WTC11 (cell line): ENCODE measurements around the gene LDAH.
"Not testable (repeated sequence)": the region's sequence is repeated elsewhere in the genome, so short reads cannot be mapped to it uniquely, and the experiment has no call there.

Experiments
- EMX1 ChIP-seq: fragments of 250-450 bp; sonication (Bioruptor Pico); IDR thresholded peaks from 2 replicates; pipeline ENCODE4 v1.8.0; 2021; ENCODE audit warnings: mild to moderate bottlenecking
- GRHL2 ChIP-seq: fragments of 250-450 bp; sonication (Bioruptor Pico); IDR thresholded peaks from 2 replicates; pipeline ENCODE4 v1.8.0; 2022; ENCODE audit warnings: mild to moderate bottlenecking, moderate library complexity; ENCODE audit not compliant: insufficient replicate concordance, severe bottlenecking
- NR2C2 ChIP-seq: sonication (generic); formaldehyde crosslinking; IDR thresholded peaks from 2 replicates; pipeline ENCODE4 v1.8.0; 2022; ENCODE audit warnings: mild to moderate bottlenecking, missing genetic modification reagents
- SMAD3 ChIP-seq: sonication (generic); formaldehyde crosslinking; IDR thresholded peaks from 2 replicates; pipeline ENCODE4 v1.8.0; 2022; ENCODE audit warnings: missing genetic modification reagents, mild to moderate bottlenecking, borderline replicate concordance
- ZNF121 ChIP-seq: sonication (generic); formaldehyde crosslinking; IDR thresholded peaks from 2 replicates; pipeline ENCODE4 v1.8.0; 2023; ENCODE audit warnings: missing genetic modification reagents
- ZNF138 ChIP-seq: sonication (generic); formaldehyde crosslinking; conservative IDR thresholded peaks from 2 replicates; pipeline ENCODE4 v1.8.1; 2022; ENCODE audit warnings: mild to moderate bottlenecking, moderate library complexity, missing genetic modification reagents
- TF ChIP-seq, protein P1 (sequence below): fragments of 200-600 bp; IDR thresholded peaks from 2 replicates; pipeline ENCODE4 v1.8.0; 2022; ENCODE audit warnings: antibody characterized with exemption
- TF ChIP-seq, protein P2 (sequence below): sonication (generic); formaldehyde crosslinking; IDR thresholded peaks from 2 replicates; pipeline ENCODE4 v1.8.1; 2022; ENCODE audit warnings: low read depth, missing genetic modification reagents, borderline replicate concordance
- TF ChIP-seq, protein P3 (sequence below): sonication (generic); formaldehyde crosslinking; IDR thresholded peaks from 2 replicates; pipeline ENCODE4 v1.8.0; 2022; ENCODE audit warnings: mild to moderate bottlenecking, missing genetic modification reagents
- TF ChIP-seq, protein P4 (sequence below): sonication (generic); formaldehyde crosslinking; IDR thresholded peaks from 2 replicates; pipeline ENCODE4 v1.8.1; 2022; ENCODE audit warnings: missing genetic modification reagents, borderline replicate concordance
- TF ChIP-seq, protein P5 (sequence below): sonication (generic); formaldehyde crosslinking; IDR thresholded peaks from 2 replicates; pipeline ENCODE4 v1.8.0; 2023; ENCODE audit warnings: mild to moderate bottlenecking, missing genetic modification reagents
- TF ChIP-seq, protein P6 (sequence below): sonication (generic); formaldehyde crosslinking; IDR thresholded peaks from 2 replicates; pipeline ENCODE4 v1.8.1; 2023; ENCODE audit warnings: mild to moderate bottlenecking, missing genetic modification reagents, borderline replicate concordance
- TF ChIP-seq, protein P7 (sequence below): sonication (generic); formaldehyde crosslinking; IDR thresholded peaks from 2 replicates; pipeline ENCODE4 v1.8.1; 2023; ENCODE audit warnings: mild to moderate bottlenecking, moderate library complexity, missing genetic modification reagents

DNA sequence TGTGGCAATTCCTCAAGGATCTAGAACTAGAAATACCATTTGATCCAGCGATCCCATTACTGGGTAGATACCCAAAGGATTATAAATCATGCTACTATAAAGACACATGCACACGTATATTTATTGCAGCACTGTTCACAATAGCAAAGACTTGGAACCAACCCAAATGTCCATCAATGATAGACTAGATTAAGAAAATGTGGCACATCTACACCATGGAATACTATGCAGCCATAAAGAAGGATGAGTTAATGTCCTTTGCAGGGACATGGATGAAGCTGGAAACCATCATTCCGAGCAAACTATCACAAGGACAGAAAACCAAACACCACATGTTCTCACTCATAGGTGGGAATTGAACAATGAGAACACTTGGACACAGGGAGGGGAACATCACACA is 106.7 kb downstream of the LDAH start:
- TF ChIP-seq ZNF138; ZNF121; GRHL2; EMX1; NR2C2; SMAD3 (CRISPR knock-in tag): not testable (repeated sequence)
- TF ChIP-seq, protein P1, sequence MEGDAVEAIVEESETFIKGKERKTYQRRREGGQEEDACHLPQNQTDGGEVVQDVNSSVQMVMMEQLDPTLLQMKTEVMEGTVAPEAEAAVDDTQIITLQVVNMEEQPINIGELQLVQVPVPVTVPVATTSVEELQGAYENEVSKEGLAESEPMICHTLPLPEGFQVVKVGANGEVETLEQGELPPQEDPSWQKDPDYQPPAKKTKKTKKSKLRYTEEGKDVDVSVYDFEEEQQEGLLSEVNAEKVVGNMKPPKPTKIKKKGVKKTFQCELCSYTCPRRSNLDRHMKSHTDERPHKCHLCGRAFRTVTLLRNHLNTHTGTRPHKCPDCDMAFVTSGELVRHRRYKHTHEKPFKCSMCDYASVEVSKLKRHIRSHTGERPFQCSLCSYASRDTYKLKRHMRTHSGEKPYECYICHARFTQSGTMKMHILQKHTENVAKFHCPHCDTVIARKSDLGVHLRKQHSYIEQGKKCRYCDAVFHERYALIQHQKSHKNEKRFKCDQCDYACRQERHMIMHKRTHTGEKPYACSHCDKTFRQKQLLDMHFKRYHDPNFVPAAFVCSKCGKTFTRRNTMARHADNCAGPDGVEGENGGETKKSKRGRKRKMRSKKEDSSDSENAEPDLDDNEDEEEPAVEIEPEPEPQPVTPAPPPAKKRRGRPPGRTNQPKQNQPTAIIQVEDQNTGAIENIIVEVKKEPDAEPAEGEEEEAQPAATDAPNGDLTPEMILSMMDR: not testable (repeated sequence)
- TF ChIP-seq, protein P2, sequence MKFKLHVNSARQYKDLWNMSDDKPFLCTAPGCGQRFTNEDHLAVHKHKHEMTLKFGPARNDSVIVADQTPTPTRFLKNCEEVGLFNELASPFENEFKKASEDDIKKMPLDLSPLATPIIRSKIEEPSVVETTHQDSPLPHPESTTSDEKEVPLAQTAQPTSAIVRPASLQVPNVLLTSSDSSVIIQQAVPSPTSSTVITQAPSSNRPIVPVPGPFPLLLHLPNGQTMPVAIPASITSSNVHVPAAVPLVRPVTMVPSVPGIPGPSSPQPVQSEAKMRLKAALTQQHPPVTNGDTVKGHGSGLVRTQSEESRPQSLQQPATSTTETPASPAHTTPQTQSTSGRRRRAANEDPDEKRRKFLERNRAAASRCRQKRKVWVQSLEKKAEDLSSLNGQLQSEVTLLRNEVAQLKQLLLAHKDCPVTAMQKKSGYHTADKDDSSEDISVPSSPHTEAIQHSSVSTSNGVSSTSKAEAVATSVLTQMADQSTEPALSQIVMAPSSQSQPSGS: not testable (repeated sequence)
- TF ChIP-seq, protein P3, sequence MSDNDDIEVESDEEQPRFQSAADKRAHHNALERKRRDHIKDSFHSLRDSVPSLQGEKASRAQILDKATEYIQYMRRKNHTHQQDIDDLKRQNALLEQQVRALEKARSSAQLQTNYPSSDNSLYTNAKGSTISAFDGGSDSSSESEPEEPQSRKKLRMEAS (CRISPR knock-in tag): not testable (repeated sequence)
- TF ChIP-seq, protein P4, sequence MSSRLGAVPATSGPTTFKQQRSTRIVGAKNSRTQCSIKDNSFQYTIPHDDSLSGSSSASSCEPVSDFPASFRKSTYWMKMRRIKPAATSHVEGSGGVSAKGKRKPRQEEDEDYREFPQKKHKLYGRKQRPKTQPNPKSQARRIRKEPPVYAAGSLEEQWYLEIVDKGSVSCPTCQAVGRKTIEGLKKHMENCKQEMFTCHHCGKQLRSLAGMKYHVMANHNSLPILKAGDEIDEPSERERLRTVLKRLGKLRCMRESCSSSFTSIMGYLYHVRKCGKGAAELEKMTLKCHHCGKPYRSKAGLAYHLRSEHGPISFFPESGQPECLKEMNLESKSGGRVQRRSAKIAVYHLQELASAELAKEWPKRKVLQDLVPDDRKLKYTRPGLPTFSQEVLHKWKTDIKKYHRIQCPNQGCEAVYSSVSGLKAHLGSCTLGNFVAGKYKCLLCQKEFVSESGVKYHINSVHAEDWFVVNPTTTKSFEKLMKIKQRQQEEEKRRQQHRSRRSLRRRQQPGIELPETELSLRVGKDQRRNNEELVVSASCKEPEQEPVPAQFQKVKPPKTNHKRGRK (CRISPR knock-in tag): not testable (repeated sequence)
- TF ChIP-seq, protein P5, sequence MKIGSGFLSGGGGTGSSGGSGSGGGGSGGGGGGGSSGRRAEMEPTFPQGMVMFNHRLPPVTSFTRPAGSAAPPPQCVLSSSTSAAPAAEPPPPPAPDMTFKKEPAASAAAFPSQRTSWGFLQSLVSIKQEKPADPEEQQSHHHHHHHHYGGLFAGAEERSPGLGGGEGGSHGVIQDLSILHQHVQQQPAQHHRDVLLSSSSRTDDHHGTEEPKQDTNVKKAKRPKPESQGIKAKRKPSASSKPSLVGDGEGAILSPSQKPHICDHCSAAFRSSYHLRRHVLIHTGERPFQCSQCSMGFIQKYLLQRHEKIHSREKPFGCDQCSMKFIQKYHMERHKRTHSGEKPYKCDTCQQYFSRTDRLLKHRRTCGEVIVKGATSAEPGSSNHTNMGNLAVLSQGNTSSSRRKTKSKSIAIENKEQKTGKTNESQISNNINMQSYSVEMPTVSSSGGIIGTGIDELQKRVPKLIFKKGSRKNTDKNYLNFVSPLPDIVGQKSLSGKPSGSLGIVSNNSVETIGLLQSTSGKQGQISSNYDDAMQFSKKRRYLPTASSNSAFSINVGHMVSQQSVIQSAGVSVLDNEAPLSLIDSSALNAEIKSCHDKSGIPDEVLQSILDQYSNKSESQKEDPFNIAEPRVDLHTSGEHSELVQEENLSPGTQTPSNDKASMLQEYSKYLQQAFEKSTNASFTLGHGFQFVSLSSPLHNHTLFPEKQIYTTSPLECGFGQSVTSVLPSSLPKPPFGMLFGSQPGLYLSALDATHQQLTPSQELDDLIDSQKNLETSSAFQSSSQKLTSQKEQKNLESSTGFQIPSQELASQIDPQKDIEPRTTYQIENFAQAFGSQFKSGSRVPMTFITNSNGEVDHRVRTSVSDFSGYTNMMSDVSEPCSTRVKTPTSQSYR: not testable (repeated sequence)
- TF ChIP-seq, protein P6, sequence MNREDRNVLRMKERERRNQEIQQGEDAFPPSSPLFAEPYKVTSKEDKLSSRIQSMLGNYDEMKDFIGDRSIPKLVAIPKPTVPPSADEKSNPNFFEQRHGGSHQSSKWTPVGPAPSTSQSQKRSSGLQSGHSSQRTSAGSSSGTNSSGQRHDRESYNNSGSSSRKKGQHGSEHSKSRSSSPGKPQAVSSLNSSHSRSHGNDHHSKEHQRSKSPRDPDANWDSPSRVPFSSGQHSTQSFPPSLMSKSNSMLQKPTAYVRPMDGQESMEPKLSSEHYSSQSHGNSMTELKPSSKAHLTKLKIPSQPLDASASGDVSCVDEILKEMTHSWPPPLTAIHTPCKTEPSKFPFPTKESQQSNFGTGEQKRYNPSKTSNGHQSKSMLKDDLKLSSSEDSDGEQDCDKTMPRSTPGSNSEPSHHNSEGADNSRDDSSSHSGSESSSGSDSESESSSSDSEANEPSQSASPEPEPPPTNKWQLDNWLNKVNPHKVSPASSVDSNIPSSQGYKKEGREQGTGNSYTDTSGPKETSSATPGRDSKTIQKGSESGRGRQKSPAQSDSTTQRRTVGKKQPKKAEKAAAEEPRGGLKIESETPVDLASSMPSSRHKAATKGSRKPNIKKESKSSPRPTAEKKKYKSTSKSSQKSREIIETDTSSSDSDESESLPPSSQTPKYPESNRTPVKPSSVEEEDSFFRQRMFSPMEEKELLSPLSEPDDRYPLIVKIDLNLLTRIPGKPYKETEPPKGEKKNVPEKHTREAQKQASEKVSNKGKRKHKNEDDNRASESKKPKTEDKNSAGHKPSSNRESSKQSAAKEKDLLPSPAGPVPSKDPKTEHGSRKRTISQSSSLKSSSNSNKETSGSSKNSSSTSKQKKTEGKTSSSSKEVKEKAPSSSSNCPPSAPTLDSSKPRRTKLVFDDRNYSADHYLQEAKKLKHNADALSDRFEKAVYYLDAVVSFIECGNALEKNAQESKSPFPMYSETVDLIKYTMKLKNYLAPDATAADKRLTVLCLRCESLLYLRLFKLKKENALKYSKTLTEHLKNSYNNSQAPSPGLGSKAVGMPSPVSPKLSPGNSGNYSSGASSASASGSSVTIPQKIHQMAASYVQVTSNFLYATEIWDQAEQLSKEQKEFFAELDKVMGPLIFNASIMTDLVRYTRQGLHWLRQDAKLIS: not testable (repeated sequence)
- TF ChIP-seq, protein P7, sequence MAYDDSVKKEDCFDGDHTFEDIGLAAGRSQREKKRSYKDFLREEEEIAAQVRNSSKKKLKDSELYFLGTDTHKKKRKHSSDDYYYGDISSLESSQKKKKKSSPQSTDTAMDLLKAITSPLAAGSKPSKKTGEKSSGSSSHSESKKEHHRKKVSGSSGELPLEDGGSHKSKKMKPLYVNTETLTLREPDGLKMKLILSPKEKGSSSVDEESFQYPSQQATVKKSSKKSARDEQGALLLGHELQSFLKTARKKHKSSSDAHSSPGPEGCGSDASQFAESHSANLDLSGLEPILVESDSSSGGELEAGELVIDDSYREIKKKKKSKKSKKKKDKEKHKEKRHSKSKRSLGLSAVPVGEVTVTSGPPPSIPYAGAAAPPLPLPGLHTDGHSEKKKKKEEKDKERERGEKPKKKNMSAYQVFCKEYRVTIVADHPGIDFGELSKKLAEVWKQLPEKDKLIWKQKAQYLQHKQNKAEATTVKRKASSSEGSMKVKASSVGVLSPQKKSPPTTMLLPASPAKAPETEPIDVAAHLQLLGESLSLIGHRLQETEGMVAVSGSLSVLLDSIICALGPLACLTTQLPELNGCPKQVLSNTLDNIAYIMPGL (CRISPR knock-in tag): not testable (repeated sequence)
